T-helper 2 cell (primary cell): ENCODE data around the gene FERD3L.
"Not testable (repeated sequence)": the region's sequence is repeated elsewhere in the genome, so short reads cannot be mapped to it uniquely, and the experiment has no call there.

ENCODE experiments used
- DNase-seq, 5 experiments: peaks; one replicate each; pipeline versions ENCODE4 v3.0.0 to v3.0.0-alpha.2; 2012 to 2022
- total RNA-seq, 2 donors: gene quantifications; one replicate each; lab custom pipeline; 2026; lab: John Stamatoyannopoulos, UW

FERD3L gene
- total RNA-seq: 0 reads per million in 2 donors

- DNase-seq: no peak
Measured at GRCh38 chr7:19144661-19145433, at the start of gene FERD3L. Gene FERD3L (minus strand): TSS chr7:19145421. CDS start chr7:19145362, 59 bp downstream.

GRCh38 chr7:19194417-19194816, 49.2 kb upstream of the FERD3L start:
- not testable (repeated sequence) for DNase-seq

- no peak for DNase-seq
Measured at GRCh38 chr7:19181634-19182033, 36.4 kb upstream of the FERD3L start.

GRCh38 chr7:19178595-19178994, 33.4 kb upstream of the FERD3L start:
- no peak for DNase-seq

GRCh38 chr7:19177269-19177668, 32.0 kb upstream of the FERD3L start:
- no peak for DNase-seq

- DNase-seq: no peak
Measured at GRCh38 chr7:19175241-19175640, 30.0 kb upstream of the FERD3L start.

- no peak for DNase-seq
Measured at GRCh38 chr7:19161671-19162070, 16.4 kb upstream of the FERD3L start.

GRCh38 chr7:19146699-19147098, 1.5 kb upstream of the FERD3L start:
- DNase-seq: no peak

GRCh38 chr7:19145434-19146115, 354 bp upstream of the FERD3L start:
- no peak for DNase-seq

- no peak for DNase-seq
Measured at GRCh38 chr7:19143881-19144574, 1.2 kb downstream of the FERD3L start.

- DNase-seq: no peak
Measured at GRCh38 chr7:19139706-19140327, 5.4 kb downstream of the FERD3L start.

- no peak for DNase-seq
Measured at GRCh38 chr7:19133886-19134285, 11.3 kb downstream of the FERD3L start.

- DNase-seq: no peak
Measured at GRCh38 chr7:19133390-19133789, 11.8 kb downstream of the FERD3L start.

GRCh38 chr7:19128856-19129255, 16.4 kb downstream of the FERD3L start:
- DNase-seq: no peak

- no peak for DNase-seq
Measured at GRCh38 chr7:19121977-19122588, 23.1 kb downstream of the FERD3L start.

- no peak for DNase-seq
Measured at GRCh38 chr7:19119870-19120486, 25.2 kb downstream of the FERD3L start.

- no peak for DNase-seq
Measured at GRCh38 chr7:19119372-19119771, 25.8 kb downstream of the FERD3L start.

GRCh38 chr7:19118636-19119371, 26.4 kb downstream of the FERD3L start:
- no peak for DNase-seq

GRCh38 chr7:19117870-19118608, 27.2 kb downstream of the FERD3L start:
- no peak for DNase-seq

- peak in 1 of 5 experiments; percentile 22 for DNase-seq
Measured at GRCh38 chr7:19117091-19117869, 27.9 kb downstream of the FERD3L start, which contains the start of gene TWIST1. Gene TWIST1 (minus strand): TSS chr7:19117636. CDS start chr7:19117321, 315 bp downstream.
